ENCODE measurements around the gene RMRP.

DNA sequence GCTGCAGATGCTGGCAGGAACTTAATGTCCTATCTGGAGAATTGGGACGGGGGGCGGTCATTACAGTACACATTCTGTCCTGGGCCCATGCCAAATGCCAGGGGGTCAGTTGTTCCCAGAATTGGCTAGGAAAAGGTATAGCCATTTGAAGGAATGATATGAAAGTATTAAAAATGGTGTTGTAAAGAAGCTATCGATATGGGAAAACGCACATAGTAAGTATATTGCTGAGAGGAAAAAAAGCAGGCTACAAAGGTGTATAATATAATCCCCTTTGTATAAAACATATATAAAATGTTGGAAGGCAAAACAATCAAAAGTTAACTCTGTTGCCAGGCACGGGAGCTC, 7.6 kb upstream of the RMRP start:
- TF ChIP-seq, protein P1, sequence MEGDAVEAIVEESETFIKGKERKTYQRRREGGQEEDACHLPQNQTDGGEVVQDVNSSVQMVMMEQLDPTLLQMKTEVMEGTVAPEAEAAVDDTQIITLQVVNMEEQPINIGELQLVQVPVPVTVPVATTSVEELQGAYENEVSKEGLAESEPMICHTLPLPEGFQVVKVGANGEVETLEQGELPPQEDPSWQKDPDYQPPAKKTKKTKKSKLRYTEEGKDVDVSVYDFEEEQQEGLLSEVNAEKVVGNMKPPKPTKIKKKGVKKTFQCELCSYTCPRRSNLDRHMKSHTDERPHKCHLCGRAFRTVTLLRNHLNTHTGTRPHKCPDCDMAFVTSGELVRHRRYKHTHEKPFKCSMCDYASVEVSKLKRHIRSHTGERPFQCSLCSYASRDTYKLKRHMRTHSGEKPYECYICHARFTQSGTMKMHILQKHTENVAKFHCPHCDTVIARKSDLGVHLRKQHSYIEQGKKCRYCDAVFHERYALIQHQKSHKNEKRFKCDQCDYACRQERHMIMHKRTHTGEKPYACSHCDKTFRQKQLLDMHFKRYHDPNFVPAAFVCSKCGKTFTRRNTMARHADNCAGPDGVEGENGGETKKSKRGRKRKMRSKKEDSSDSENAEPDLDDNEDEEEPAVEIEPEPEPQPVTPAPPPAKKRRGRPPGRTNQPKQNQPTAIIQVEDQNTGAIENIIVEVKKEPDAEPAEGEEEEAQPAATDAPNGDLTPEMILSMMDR (IDR thresholded peaks at IDR 0.05; ENCODE audit: borderline replicate concordance, extremely low read depth, low read length, poor library complexity, severe bottlenecking) = no peak
- no peak for TF ChIP-seq EZH2 (IDR thresholded peaks at IDR 0.05; ENCODE audit: borderline replicate concordance, low read depth, low read length, severe bottlenecking)

Measured in DND-41 (cell line).